ENCODE data around the gene GLYAT. TPM values are rescaled to one million over a fixed set of nuclear protein-coding genes. Genes with fewer than 3 reads are reported as not detected.

Gene GLYAT
- total and polyA plus RNA-seq, 2 donors, result 0.18 TPM; not detected in 1

DNA sequence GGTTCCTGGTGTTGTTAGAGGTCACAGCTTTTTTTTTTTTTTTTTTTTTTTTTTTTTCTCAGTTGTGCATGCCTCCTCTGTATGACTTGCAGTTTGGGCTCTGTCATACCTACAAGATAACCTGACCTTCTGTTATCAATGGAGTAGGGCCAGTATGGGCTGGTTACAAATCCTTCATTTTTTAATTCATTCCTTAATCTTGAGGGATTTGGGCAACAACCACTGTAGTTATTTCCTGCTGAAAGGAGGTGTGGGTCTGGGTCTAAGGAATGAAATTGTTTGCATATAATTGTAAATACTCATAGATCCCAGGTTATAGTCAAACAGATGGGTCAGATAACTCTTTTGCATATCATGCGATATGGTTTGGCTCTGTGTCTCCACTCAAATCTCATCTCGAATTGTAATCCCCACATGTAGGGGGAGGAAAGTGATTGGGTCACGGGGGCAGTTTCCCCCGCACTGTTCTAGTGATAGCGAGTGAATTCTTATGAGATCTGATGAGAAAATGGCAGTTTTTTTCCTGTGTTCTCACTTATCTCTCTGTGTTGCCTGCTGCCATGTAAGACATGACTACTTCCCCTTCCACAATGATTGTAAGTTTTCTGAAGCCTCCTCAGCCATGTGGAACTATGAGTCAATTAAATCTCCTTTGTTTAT is 14.1 kb upstream of the GLYAT start:
- no peak overlapping the region for H3K27ac ChIP-seq (ENCODE audit: low read depth in 1 of 2, low read length in 1 of 2)
- no peaks in the 10 kb centered on the region for H3K4me1 ChIP-seq (ENCODE audit: control insufficient read depth in 2 of 2, insufficient read depth in 2 of 2, low read length in 2 of 2)
- no peak overlapping the region for H3K4me3 ChIP-seq (ENCODE audit: low read length in 2 of 2)
- no peaks in the 10 kb centered on the region for H3K9me3 ChIP-seq (ENCODE audit: control insufficient read depth in 2 of 2, insufficient read depth in 1 of 2, low read length in 1 of 2)
- DNase-seq (ENCODE audit: low read depth in 6 of 9, low spot score in 9 of 9), result no peak
- H3K36me3 ChIP-seq (ENCODE audit: control insufficient read depth in 2 of 2, insufficient read depth in 2 of 2, low read length in 1 of 2), result no peaks in the 10 kb centered on the region
- 92% methylated on average over 5 of the region's 5 CpGs for WGBS
- H3K27me3 ChIP-seq (ENCODE audit: control insufficient read depth in 2 of 2, insufficient read depth in 1 of 2, low read length in 1 of 2), result no peaks in the 10 kb centered on the region

GRCh38 chr11:58744988-58745704 is 13.4 kb upstream of the GLYAT start:
- Histone ChIP-seq H3K9me3 (ENCODE audit: control insufficient read depth in 2 of 2, insufficient read depth in 1 of 2, low read length in 1 of 2) (peaks cover 0 to 5% of the 10 kb centered on the region in 2 donors), H3K4me1 (ENCODE audit: control insufficient read depth in 2 of 2, insufficient read depth in 2 of 2, low read length in 2 of 2) (no peaks in the 10 kb centered on the region), H3K27ac (ENCODE audit: low read depth in 1 of 2, low read length in 1 of 2) (no peak overlapping the region), H3K27me3 (ENCODE audit: control insufficient read depth in 2 of 2, insufficient read depth in 1 of 2, low read length in 1 of 2) (no peaks in the 10 kb centered on the region), H3K36me3 (ENCODE audit: control insufficient read depth in 2 of 2, insufficient read depth in 2 of 2, low read length in 1 of 2) (no peaks in the 10 kb centered on the region), H3K4me3 (ENCODE audit: low read length in 2 of 2) (no peak overlapping the region)
- DNase-seq (ENCODE audit: low read depth in 6 of 9, low spot score in 9 of 9), result no peak

GRCh38 chr11:58742981-58743880 is 11.5 kb upstream of the GLYAT start:
- H3K27ac ChIP-seq (ENCODE audit: low read depth in 1 of 2, low read length in 1 of 2), result no peak overlapping the region
- WGBS, result 66% methylated on average over 3 of the region's 3 CpGs
- DNase-seq (ENCODE audit: low read depth in 6 of 9, low spot score in 9 of 9), result no peak
- H3K36me3 ChIP-seq (ENCODE audit: control insufficient read depth in 2 of 2, insufficient read depth in 2 of 2, low read length in 1 of 2), result no peaks in the 10 kb centered on the region
- H3K9me3 ChIP-seq (ENCODE audit: control insufficient read depth in 2 of 2, insufficient read depth in 1 of 2, low read length in 1 of 2), result peaks cover 0 to 5% of the 10 kb centered on the region in 2 donors
- H3K27me3 ChIP-seq (ENCODE audit: control insufficient read depth in 2 of 2, insufficient read depth in 1 of 2, low read length in 1 of 2), result no peaks in the 10 kb centered on the region
- H3K4me1 ChIP-seq (ENCODE audit: control insufficient read depth in 2 of 2, insufficient read depth in 2 of 2, low read length in 2 of 2), result no peaks in the 10 kb centered on the region
- no peak overlapping the region for H3K4me3 ChIP-seq (ENCODE audit: low read length in 2 of 2)

DNA sequence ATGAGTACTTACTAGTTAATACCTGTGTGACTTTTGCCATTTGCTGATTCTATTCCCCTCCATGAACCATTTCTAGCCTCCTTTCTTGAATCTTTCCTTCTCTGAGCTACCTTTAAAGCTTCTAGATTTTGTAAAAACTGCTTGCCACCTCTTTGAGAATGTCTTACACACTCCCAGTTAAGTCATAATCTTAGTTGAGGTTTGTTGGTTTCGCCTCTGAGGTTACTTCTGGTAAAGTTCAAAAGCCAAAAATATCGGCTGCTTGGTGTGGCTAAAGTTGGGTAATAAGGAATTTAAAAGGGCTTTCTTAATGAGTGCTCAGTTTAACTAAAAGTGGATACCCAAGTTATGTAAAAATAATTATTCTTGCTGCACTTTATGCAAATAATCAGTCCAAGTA is 10.4 kb upstream of the GLYAT start:
- Histone ChIP-seq H3K27me3 (ENCODE audit: control insufficient read depth in 2 of 2, insufficient read depth in 1 of 2, low read length in 1 of 2) (no peaks in the 10 kb centered on the region), H3K27ac (ENCODE audit: low read depth in 1 of 2, low read length in 1 of 2) (no peak overlapping the region), H3K36me3 (ENCODE audit: control insufficient read depth in 2 of 2, insufficient read depth in 2 of 2, low read length in 1 of 2) (no peaks in the 10 kb centered on the region), H3K4me3 (ENCODE audit: low read length in 2 of 2) (no peak overlapping the region), H3K9me3 (ENCODE audit: control insufficient read depth in 2 of 2, insufficient read depth in 1 of 2, low read length in 1 of 2) (peaks cover 0 to 5% of the 10 kb centered on the region in 2 donors), H3K4me1 (ENCODE audit: control insufficient read depth in 2 of 2, insufficient read depth in 2 of 2, low read length in 2 of 2) (no peaks in the 10 kb centered on the region)
- WGBS, result 85% methylated on average over 2 of the region's 2 CpGs
- no peak for DNase-seq (ENCODE audit: low read depth in 6 of 9, low spot score in 9 of 9)

DNA sequence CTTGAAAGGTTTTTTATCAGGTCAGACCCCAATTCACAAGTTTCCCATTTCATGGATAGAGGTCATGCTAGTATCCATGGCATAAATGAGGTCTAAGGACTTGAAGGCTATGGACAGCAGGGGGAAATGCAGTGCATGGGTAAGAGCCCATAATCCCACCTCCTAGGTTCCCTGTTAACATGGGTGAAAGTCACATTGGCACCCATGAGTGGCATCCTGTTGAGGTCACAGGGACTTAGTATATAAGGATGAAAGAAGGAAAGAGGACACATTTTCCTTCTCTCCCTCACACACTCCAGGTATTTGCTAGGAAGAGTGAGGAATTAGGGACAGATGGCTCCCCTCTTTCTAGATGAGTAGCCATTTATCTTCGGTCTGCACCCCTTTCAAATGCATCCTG is 9.4 kb upstream of the GLYAT start:
- no peak overlapping the region for H3K4me3 ChIP-seq (ENCODE audit: low read length in 2 of 2)
- peaks cover 0 to 5% of the 10 kb centered on the region in 2 donors for H3K9me3 ChIP-seq (ENCODE audit: control insufficient read depth in 2 of 2, insufficient read depth in 1 of 2, low read length in 1 of 2)
- H3K36me3 ChIP-seq (ENCODE audit: control insufficient read depth in 2 of 2, insufficient read depth in 2 of 2, low read length in 1 of 2), result no peaks in the 10 kb centered on the region
- H3K4me1 ChIP-seq (ENCODE audit: control insufficient read depth in 2 of 2, insufficient read depth in 2 of 2, low read length in 2 of 2), result no peaks in the 10 kb centered on the region
- DNase-seq (ENCODE audit: low read depth in 6 of 9, low spot score in 9 of 9), result no peak
- no peaks in the 10 kb centered on the region for H3K27me3 ChIP-seq (ENCODE audit: control insufficient read depth in 2 of 2, insufficient read depth in 1 of 2, low read length in 1 of 2)
- no peak overlapping the region for H3K27ac ChIP-seq (ENCODE audit: low read depth in 1 of 2, low read length in 1 of 2)
- 91% methylated on average over 1 of the region's 1 CpG for WGBS

GRCh38 chr11:58740447-58740846 is 8.7 kb upstream of the GLYAT start:
- WGBS, result 75% methylated on average over 4 of the region's 4 CpGs
- no peak overlapping the region for H3K27ac ChIP-seq (ENCODE audit: low read depth in 1 of 2, low read length in 1 of 2)
- no peak for DNase-seq (ENCODE audit: low read depth in 6 of 9, low spot score in 9 of 9)
- H3K27me3 ChIP-seq (ENCODE audit: control insufficient read depth in 2 of 2, insufficient read depth in 1 of 2, low read length in 1 of 2), result no peaks in the 10 kb centered on the region
- no peaks in the 10 kb centered on the region for H3K4me1 ChIP-seq (ENCODE audit: control insufficient read depth in 2 of 2, insufficient read depth in 2 of 2, low read length in 2 of 2)
- no peak overlapping the region for H3K4me3 ChIP-seq (ENCODE audit: low read length in 2 of 2)
- H3K36me3 ChIP-seq (ENCODE audit: control insufficient read depth in 2 of 2, insufficient read depth in 2 of 2, low read length in 1 of 2), result no peaks in the 10 kb centered on the region
- peaks cover 0 to 5% of the 10 kb centered on the region in 2 donors for H3K9me3 ChIP-seq (ENCODE audit: control insufficient read depth in 2 of 2, insufficient read depth in 1 of 2, low read length in 1 of 2)

GRCh38 chr11:58739725-58740430 is 8.1 kb upstream of the GLYAT start:
- Histone ChIP-seq H3K27me3 (ENCODE audit: control insufficient read depth in 2 of 2, insufficient read depth in 1 of 2, low read length in 1 of 2) (no peaks in the 10 kb centered on the region), H3K27ac (ENCODE audit: low read depth in 1 of 2, low read length in 1 of 2) (no peak overlapping the region), H3K36me3 (ENCODE audit: control insufficient read depth in 2 of 2, insufficient read depth in 2 of 2, low read length in 1 of 2) (no peaks in the 10 kb centered on the region), H3K4me3 (ENCODE audit: low read length in 2 of 2) (no peak overlapping the region), H3K9me3 (ENCODE audit: control insufficient read depth in 2 of 2, insufficient read depth in 1 of 2, low read length in 1 of 2) (peaks cover 0 to 5% of the 10 kb centered on the region in 2 donors), H3K4me1 (ENCODE audit: control insufficient read depth in 2 of 2, insufficient read depth in 2 of 2, low read length in 2 of 2) (no peaks in the 10 kb centered on the region)
- DNase-seq (ENCODE audit: low read depth in 6 of 9, low spot score in 9 of 9), result no peak
- WGBS, result 89% methylated on average over 3 of the region's 3 CpGs

- H3K27ac ChIP-seq (ENCODE audit: low read depth in 1 of 2, low read length in 1 of 2), result no peak overlapping the region
- 90% methylated on average over 4 of the region's 4 CpGs for WGBS
- DNase-seq (ENCODE audit: low read depth in 6 of 9, low spot score in 9 of 9), result no peak
- H3K4me1 ChIP-seq (ENCODE audit: control insufficient read depth in 2 of 2, insufficient read depth in 2 of 2, low read length in 2 of 2), result no peaks in the 10 kb centered on the region
- no peak overlapping the region for H3K4me3 ChIP-seq (ENCODE audit: low read length in 2 of 2)
- H3K27me3 ChIP-seq (ENCODE audit: control insufficient read depth in 2 of 2, insufficient read depth in 1 of 2, low read length in 1 of 2), result no peaks in the 10 kb centered on the region
- H3K36me3 ChIP-seq (ENCODE audit: control insufficient read depth in 2 of 2, insufficient read depth in 2 of 2, low read length in 1 of 2), result no peaks in the 10 kb centered on the region
- H3K9me3 ChIP-seq (ENCODE audit: control insufficient read depth in 2 of 2, insufficient read depth in 1 of 2, low read length in 1 of 2), result no peaks in the 10 kb centered on the region
Measured at GRCh38 chr11:58734681-58735490, 3.1 kb upstream of the GLYAT start.
